HepG2 (cell line): ENCODE results near the gene ANKRD11. TPM values are rescaled to one million over a fixed set of nuclear protein-coding genes. Genes with fewer than 3 reads are reported as not detected.

Experiments used
- ARID2 ChIP-seq: sonication (generic); formaldehyde crosslinking; IDR thresholded peaks from 2 replicates; pipeline ENCODE4 v1.8.1; 2022; ENCODE audit warnings: mild to moderate bottlenecking, missing genetic modification reagents, borderline replicate concordance
- ATF6 ChIP-seq: sonication (generic); formaldehyde crosslinking; conservative IDR thresholded peaks from 2 replicates; pipeline ENCODE4 v1.4.0; 2020; ENCODE audit warnings: missing genetic modification reagents
- BRD4 ChIP-seq: sonication (generic); formaldehyde crosslinking; IDR thresholded peaks from 2 replicates; pipeline ENCODE4 v1.4.0; 2020; ENCODE audit warnings: missing genetic modification reagents
- EZH2 ChIP-seq: conservative IDR thresholded peaks from 2 replicates; pipeline ENCODE4 v1.6.1; 2012; ENCODE audit warnings: mild to moderate bottlenecking, low read depth, low read length, moderate library complexity
- HIC2 ChIP-seq: sonication (generic); formaldehyde crosslinking; IDR thresholded peaks from 2 replicates; pipeline ENCODE4 v1.9.0; 2022; ENCODE audit warnings: low read depth, missing genetic modification reagents
- MXI1 ChIP-seq: IDR thresholded peaks from 3 replicates; pipeline ENCODE4 v1.6.1; 2012; ENCODE audit warnings: low read depth, low read length, inconsistent platforms, borderline replicate concordance
- MYC ChIP-seq: sonication (generic); formaldehyde crosslinking; IDR thresholded peaks from 2 replicates; pipeline ENCODE4 v1.9.0; 2021; ENCODE audit warnings: missing genetic modification reagents, borderline replicate concordance
- RFXAP ChIP-seq: sonication (generic); formaldehyde crosslinking; IDR thresholded peaks from 2 replicates; pipeline ENCODE4 v1.4.0; 2020; ENCODE audit warnings: missing genetic modification reagents, borderline replicate concordance
- RXRA ChIP-seq: sonication (generic); formaldehyde crosslinking; IDR thresholded peaks from 2 replicates; pipeline ENCODE4 v1.5.1; 2020; ENCODE audit warnings: missing genetic modification reagents
- SATB2 ChIP-seq: sonication (generic); formaldehyde crosslinking; IDR thresholded peaks from 2 replicates; pipeline ENCODE4 v1.5.0; 2020; ENCODE audit warnings: missing genetic modification reagents
- SIN3B ChIP-seq: fragments of 150-350 bp; IDR thresholded peaks from 2 replicates; pipeline ENCODE4 v1.6.1; 2014; ENCODE audit warnings: low read length
- SKI ChIP-seq: fragments of 450-650 bp; IDR thresholded peaks from one replicate; pipeline ENCODE4 v1.6.1; 2018; ENCODE audit warnings: mild to moderate bottlenecking; ENCODE audit not compliant: partially characterized antibody
- SRSF9 ChIP-seq: fragments of 200-400 bp; formaldehyde crosslinking; IDR thresholded peaks from 2 replicates; pipeline ENCODE4 v1.6.1; 2018; ENCODE audit warnings: borderline replicate concordance, mild to moderate bottlenecking, low read depth, low read length; ENCODE audit not compliant: insufficient read depth, poor library complexity, severe bottlenecking
- TSC22D2 ChIP-seq: sonication (generic); formaldehyde crosslinking; IDR thresholded peaks from 2 replicates; pipeline ENCODE4 v1.5.1; 2020; ENCODE audit warnings: missing genetic modification reagents, mild to moderate bottlenecking, borderline replicate concordance
- XBP1 ChIP-seq: sonication (generic); formaldehyde crosslinking; IDR thresholded peaks from 2 replicates; pipeline ENCODE4 v1.5.0; 2020; ENCODE audit warnings: missing genetic modification reagents
- ZNF143 ChIP-seq: sonication (generic); formaldehyde crosslinking; IDR thresholded peaks from 2 replicates; pipeline ENCODE4 v1.4.0; 2020; ENCODE audit warnings: missing genetic modification reagents
- ZNF816 ChIP-seq: sonication (generic); formaldehyde crosslinking; IDR thresholded peaks from 2 replicates; pipeline ENCODE4 v1.8.0; 2022; ENCODE audit warnings: missing genetic modification reagents, mild to moderate bottlenecking, borderline replicate concordance
- polyA plus RNA-seq, 8 experiments: library from polyadenylated mRNA; depleted of rRNA in 3 of 8; stranded (reverse) in 7 of 8; unstranded in 1 of 8; fragments of >200 nt; fragmentation: Illumina TruSeq in 4 of 8; extraction: Trizol in 4 of 8; gene quantifications; 2 replicates each; pipeline versions ENCODE4 v1.2.1 to v1.2.3, GENCODE V29; 2011 to 2016; ENCODE audit warnings: low read depth in 4 of 8, missing spikeins in 1 of 8, mixed read lengths in 1 of 8; ENCODE audit not compliant: insufficient read depth in 1 of 8
- total RNA-seq, 5 experiments: library from RNA; depleted of rRNA; stranded (reverse); fragments of >200 nt; fragmentation: Illumina TruSeq; extraction: Trizol; gene quantifications; 2 replicates each; pipeline ENCODE4 v1.2.3, GENCODE V29; 2016; ENCODE audit warnings: low read depth in 1 of 5
- TF ChIP-seq, protein P1 (sequence below): sonication (generic); formaldehyde crosslinking; IDR thresholded peaks from 2 replicates; pipeline ENCODE4 v1.5.0; 2020; ENCODE audit warnings: mild to moderate bottlenecking, missing genetic modification reagents
- TF ChIP-seq, protein P2 (sequence below): sonication (generic); formaldehyde crosslinking; IDR thresholded peaks from 2 replicates; pipeline ENCODE4 v1.4.0; 2020; ENCODE audit warnings: missing genetic modification reagents, borderline replicate concordance

Gene ANKRD11
- total and polyA plus RNA-seq, 2 of the 13 experiments (the other 11 are each of a cell fraction or from before 2014, with no cell fraction given) = 21.4 to 38.4 TPM

- TF ChIP-seq SIN3B = no peak; the same call in 1 of the 2 replicates
- TF ChIP-seq BRD4 = peak; percentile 18
- TF ChIP-seq, protein P1, sequence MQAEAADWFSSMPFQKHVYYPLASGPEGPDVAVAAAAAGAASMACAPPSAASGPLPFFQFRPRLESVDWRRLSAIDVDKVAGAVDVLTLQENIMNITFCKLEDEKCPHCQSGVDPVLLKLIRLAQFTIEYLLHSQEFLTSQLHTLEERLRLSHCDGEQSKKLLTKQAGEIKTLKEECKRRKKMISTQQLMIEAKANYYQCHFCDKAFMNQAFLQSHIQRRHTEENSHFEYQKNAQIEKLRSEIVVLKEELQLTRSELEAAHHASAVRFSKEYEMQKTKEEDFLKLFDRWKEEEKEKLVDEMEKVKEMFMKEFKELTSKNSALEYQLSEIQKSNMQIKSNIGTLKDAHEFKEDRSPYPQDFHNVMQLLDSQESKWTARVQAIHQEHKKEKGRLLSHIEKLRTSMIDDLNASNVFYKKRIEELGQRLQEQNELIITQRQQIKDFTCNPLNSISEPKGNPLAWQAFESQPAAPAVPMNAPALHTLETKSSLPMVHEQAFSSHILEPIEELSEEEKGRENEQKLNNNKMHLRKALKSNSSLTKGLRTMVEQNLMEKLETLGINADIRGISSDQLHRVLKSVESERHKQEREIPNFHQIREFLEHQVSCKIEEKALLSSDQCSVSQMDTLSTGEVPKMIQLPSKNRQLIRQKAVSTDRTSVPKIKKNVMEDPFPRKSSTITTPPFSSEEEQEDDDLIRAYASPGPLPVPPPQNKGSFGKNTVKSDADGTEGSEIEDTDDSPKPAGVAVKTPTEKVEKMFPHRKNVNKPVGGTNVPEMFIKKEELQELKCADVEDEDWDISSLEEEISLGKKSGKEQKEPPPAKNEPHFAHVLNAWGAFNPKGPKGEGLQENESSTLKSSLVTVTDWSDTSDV (CRISPR knock-in tag) = peak; percentile 79; the same call in 1 of the 2 replicates
- peak; percentile 78; the same call in 1 of the 2 replicates for TF ChIP-seq MYC (CRISPR knock-in tag)
- TF ChIP-seq ZNF143 (CRISPR knock-in tag) = peak; percentile 11; the same call in 1 of the 2 replicates
- no peak for TF ChIP-seq EZH2
- no peak for TF ChIP-seq SKI
- TF ChIP-seq TSC22D2 = no peak
- TF ChIP-seq ATF6 (CRISPR knock-in tag) = no peak
- TF ChIP-seq RXRA (CRISPR knock-in tag) = no peak; the same call in 1 of the 2 replicates
- no peak for TF ChIP-seq ZNF816 (CRISPR knock-in tag)
- TF ChIP-seq HIC2 (CRISPR knock-in tag) = no peak
- TF ChIP-seq RFXAP (CRISPR knock-in tag) = no peak; the same call in 1 of the 2 replicates
- TF ChIP-seq SATB2 (CRISPR knock-in tag) = no peak
- peak; percentile 80; the same call in 1 of the 3 replicates for TF ChIP-seq MXI1
- no peak for TF ChIP-seq XBP1 (CRISPR knock-in tag)
- TF ChIP-seq, protein P2, sequence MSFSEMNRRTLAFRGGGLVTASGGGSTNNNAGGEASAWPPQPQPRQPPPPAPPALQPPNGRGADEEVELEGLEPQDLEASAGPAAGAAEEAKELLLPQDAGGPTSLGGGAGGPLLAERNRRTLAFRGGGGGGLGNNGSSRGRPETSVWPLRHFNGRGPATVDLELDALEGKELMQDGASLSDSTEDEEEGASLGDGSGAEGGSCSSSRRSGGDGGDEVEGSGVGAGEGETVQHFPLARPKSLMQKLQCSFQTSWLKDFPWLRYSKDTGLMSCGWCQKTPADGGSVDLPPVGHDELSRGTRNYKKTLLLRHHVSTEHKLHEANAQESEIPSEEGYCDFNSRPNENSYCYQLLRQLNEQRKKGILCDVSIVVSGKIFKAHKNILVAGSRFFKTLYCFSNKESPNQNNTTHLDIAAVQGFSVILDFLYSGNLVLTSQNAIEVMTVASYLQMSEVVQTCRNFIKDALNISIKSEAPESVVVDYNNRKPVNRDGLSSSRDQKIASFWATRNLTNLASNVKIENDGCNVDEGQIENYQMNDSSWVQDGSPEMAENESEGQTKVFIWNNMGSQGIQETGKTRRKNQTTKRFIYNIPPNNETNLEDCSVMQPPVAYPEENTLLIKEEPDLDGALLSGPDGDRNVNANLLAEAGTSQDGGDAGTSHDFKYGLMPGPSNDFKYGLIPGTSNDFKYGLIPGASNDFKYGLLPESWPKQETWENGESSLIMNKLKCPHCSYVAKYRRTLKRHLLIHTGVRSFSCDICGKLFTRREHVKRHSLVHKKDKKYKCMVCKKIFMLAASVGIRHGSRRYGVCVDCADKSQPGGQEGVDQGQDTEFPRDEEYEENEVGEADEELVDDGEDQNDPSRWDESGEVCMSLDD (CRISPR knock-in tag) = peak; percentile 47
- TF ChIP-seq ARID2 (CRISPR knock-in tag) = no peak
- TF ChIP-seq SRSF9 = no peak
Measured at GRCh38 chr16:89246903-89247733, 243.2 kb downstream of the ANKRD11 start (continued).
